Amniotic epithelial cell (primary cell): ENCODE results near the gene BNC2.

ENCODE experiments used
- DNase-seq: peaks from one replicate; pipeline ENCODE4 v3.0.0-alpha.2; 2010; ENCODE audit warnings: low read depth

Gene BNC2

DNA sequence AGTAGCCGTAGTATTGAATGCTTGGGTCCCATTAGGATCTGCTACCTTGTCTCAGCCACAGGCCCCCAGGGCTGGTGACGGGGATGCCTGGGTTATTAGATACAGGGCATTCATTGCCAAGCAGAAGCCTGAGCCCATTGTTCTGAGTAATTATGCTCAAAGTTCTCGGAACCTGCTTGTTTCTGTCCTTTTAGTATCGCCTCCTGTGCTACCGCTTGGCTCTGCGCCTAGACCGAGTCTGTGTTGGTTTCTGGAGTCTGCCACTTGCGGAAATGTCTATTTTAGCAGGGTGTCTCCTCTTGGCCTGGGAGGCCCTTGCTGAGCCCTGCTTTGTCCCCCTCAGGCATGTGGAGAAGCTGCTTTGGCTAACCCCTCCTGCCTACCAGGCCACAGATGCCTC lies 506.1 kb downstream of the BNC2 start:
- no peak for DNase-seq

DNA sequence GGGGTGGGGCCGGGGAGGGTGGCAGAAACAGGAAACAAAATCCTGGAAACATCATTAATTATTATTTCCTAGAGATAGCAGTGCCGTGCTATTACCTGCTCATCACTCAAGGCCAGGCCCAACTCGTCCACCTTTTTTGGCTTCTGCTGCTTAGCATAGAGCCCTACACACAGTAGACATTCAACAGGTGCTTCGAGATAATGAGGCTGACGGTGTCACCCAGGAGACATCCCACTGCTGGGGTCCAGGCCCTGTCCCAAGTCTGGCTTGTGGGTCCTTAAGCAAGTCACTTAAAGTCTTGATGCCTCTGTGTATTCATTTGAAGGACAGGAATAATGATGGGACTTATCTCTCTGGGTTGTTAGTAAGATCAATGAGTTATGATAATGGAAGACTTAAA lies 506.6 kb downstream of the BNC2 start:
- DNase-seq, result no peak

DNA sequence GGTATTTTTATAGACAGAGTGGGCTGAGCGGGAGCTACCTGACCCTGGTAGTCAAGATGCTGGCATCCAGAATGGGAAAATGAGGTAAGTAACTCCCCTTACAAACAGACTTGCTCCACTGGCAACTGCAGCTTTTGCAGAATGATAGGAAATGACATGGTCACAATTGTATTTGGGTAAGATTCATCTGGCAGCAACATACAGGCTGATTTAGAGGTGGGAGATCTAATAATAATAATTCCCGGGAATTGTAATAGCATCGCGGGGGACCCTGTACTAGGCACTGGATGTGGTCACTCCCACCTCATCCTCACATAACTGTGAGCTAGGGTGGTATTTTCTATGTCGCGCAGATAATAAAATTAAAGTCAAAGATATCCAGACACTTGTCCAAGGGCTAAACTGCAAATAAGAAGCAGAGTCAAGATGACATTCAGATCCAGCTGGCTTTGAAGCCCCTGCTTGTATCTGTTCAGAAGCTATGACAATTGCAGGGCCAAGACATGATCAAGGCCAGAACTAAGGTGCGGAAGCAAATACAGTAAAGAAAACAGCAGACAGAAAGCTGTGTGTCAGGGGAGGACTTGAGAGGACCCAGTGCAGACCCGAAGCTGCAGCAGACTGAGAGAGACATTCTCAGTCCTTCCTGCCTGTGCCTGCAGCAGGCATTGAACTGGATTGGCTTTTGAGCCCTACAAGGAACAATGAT lies 507.2 kb downstream of the BNC2 start:
- DNase-seq, result no peak

DNA sequence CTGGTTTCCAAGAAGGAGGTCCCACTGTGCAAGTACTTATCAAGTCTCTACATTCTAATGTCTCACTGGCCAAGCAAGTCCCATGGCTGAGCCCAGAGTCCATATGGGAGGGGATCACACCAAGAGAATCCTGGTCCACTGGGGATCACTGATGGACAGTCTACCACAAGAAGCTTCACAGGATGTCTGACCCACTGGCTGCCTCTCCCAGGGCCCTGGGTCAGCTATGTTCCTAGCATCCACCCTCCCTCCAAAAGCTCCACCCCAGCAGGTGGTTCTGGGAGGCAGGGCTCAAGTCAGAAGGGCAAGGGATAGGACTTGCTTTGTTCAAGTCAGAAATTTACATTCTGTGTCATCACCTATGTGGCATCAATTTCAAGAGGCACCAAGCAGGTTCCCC lies 508.5 kb downstream of the BNC2 start:
- DNase-seq, result no peak

DNA sequence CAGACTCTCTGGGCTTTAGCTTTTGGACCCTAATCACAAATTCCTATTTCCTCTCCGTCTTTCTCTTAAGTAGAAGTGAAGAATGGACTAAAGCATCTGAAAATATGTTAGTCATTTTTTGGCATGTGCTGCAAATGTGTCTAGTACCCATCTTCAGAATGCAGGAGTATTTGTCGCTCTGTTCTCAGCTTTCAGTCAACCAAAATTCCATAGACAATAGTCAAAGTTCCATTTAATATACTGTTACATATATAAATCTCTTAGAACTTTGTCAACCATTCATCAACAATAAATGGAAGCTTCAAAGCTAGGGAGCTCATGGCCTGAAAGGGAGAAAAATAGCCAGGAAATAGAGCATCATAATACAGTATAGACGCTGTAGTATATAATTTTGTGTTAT lies 509.4 kb downstream of the BNC2 start:
- no peak for DNase-seq

DNA sequence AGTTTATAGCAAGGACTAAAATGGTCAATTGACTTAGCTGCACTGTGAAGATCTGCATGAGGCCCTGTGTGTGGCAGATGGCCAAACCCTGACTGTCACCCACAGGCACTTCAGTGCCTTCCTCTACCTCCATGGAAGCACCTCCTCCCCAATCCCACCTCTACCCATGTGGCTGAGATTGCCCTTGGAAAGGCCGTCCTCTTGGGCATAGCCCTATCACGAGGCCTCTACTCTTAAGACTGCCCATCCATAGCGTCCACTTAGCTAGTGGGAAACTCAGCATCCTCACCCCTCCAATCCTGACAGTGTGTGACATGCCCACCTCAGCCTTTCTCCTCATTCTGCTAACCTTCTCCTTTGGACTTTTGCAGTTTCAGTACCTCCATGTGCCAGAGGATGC lies 510.2 kb downstream of the BNC2 start:
- no peak for DNase-seq
